GM21717 (cell line): ENCODE data around the gene TEX13C.
"Not testable (repeated sequence)": the region's sequence is repeated elsewhere in the genome, so short reads cannot be mapped to it uniquely, and the experiment has no call there.

ENCODE experiments used
- ATAC-seq: cut with Tn5 transposase; IDR thresholded peaks from one replicate; pipeline ENCODE4 v1.9.1; 2021; ENCODE audit warnings: mild to moderate bottlenecking, moderate library complexity; ENCODE audit not compliant: unreplicated experiment

TEX13C gene

DNA sequence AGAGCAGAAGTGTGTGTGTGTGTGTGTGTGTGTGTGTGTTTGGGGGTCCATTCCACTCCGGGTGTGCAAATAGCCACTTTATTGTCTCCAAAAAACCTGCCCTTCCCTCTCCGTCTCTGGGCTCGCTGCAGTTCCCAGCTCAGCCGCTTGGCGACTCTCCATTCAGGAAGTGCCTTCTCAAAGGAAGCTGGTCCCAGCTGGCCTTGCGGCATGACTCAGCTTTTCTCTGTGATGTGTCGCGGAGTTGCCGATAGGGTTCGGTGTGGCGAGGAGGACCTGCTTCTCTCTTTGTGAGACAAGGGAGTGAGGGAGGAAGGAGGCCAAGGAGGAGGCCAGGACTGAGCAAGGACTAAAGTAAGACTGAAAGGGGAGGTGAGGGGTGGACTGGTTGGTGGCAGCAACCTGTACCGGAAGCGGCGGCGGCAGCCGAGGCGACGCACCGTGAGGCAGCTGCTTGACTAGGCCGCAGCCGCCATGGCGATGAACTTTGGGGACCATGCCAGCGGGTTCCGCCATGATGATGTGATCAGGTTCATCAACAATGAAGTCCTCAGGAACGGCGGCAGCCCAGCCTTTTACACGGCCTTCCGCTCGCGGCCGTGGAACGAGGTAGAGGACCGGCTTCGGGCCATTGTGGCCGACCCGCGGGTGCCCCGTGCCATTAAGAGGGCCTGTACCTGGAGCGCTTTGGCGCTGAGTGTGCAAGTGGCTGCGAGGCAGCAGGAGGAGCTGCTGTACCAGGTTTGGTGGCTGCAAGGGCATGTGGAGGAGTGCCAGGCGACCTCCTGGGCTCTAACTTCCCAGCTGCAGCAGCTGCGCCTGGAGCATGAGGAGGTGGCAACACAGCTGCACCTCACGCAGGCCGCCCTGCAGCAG lies at the start of gene TEX13C:
TEX13C (plus strand) TSS at position 226 of the 876 bp plus-strand sequence; CDS start at position 475, 249 bp downstream.
- ATAC-seq: no peak

DNA sequence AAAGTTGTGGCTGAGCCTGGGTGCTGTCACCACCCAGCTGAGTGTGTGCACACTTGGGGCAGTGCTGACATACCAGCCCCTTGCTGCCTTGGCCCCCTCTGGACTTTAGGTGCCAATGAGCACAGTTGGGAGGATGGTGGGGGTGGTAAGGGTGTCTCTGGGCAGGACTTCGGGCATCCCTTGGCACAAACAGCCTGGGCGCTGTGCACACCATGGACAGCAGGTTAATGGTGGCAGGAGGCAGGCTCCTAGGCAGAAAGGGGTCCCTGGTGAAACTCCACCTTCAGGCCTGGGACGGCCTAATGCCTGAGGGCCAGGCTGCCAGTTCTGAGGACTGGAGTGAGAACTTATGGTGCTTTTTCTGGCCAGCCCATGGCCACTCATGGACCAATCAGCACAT lies 32.4 kb upstream of the TEX13C start:
- ATAC-seq: no peak

DNA sequence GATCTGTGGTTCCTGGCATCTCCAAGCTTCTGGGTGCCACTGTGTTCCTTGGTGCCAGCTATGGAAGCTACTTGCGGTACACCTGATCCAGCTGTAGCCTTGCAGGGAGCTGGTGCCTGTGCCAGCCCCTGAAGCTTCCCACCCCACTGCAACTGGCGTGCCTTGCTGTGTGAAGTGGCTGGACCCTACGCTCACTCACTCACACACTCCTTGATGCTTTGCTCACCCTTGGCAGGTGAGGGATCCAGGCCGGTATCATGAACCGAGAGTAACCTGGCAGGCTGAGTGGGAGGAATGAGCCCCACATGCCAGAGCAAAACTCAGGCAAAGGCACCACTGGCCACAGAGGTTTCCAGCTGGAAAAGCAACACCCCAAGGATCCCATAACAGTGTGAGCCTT lies 31.3 kb upstream of the TEX13C start:
- ATAC-seq: no peak

DNA sequence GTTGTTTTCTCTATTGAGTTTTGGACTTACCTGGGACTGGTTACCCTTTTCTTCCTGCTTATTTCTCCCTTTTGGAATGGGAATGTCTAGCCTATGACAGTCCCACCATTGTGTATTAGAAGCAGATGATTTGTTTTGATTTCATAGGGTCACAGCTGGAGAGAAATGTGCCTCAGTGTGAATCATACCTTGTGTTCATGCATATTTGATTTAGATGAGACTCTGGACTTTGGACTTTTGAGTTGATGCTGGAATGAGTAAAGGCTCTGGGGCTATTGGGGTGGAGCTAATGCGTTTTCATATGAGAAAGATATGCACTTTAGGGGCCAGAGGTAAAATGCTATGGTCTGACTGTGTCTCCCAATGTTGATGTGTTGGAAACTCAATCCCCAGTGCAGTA lies 30.5 kb upstream of the TEX13C start:
- ATAC-seq: no peak

DNA sequence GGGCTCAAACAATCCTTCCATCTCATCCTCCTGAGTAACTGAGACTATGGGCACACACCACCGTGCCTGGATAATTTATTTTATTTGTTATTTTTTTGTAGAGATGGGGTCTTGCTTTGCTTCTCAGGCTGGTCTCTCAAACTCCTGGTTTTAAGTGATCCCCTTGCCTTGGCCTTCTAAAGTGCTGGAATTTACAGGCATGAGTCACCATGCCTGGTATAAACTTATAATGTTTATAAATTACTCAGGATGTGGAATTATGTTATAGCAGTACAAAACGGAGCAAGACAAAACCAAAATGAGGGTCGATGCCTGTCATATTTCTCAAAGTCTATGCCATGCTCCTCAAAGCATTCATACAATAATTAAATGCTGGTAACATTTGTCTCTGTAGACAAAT lies 29.8 kb upstream of the TEX13C start:
- ATAC-seq: no peak

DNA sequence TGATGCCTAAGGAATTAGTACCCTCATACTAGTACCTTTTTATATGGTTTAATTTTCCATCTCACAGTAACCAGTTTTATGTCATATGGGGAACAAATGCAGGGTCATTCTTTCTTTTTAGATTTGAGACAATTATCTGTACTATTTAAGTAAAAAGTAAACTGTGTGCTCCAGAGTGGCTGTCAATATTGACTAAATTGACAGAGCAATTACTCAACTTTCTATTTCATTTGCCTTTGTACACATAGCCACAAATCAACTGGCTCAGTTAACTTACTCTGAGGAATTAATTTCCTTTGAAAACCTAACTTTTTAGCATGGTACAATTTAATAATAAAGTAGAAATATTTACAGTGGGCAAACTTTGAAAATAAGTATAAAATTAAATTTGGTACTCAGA lies 28.5 kb upstream of the TEX13C start:
- no peak for ATAC-seq

DNA sequence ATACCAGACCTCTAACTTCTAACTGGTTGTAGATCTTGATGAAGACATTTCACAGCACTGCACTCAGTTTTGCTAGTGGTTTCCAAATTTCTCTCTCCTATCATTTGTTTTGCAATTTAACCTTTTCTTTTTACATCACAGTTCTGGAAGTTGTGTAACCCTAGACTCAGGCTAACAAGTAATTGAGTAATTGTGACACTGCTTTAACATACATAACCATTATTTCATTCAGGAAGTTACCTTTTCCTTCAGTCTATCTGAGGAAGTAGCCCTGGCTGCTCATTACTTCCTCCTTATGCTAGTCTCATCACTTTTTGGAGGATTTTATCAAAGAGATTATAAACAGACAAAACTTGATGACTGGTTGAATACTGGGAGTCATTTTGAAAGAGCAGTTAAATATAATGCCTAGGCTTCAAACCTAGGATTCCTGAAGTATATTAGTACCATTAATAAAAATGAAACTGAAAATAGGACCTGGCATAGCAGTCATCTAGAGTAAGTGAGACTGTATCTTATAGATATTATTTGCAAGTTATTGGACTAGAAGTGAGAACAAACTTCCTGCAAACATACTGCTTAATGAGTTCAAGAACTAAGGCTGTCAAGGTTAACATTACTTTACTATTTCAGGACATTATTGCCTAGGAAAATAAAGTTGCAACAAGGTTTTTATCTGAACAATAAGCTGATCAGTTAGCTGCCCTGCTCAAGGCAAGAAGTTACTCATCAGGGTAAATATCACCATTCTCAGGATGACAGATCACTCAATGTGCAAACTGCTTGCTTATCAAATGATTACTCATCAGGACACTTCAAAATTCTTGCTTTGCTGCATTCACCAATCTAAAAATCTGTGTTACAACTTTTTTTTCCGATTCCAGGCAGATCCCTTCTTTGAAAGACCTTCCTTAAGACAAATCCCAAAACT lies 25.6 kb upstream of the TEX13C start:
- peak; percentile 64 for ATAC-seq

DNA sequence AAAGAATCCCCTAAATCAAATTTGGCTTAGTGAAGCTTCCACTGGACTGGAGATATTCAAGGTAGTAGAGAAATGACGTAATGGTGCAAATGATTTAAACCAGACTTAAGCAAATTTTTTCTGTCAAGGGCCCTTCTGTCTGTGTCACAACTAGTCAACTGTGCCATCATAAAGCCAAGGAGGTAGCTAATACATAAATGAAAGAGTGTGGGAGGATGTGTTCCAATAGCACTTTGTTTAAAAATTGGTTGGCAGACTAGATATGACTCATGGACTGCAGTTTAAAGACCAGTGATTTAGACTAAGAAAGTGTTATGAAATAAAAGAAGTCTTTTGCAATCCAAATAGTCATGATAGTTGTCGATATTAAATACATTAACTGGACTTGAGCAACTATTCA lies 24.3 kb upstream of the TEX13C start:
- ATAC-seq: peak; percentile 85

DNA sequence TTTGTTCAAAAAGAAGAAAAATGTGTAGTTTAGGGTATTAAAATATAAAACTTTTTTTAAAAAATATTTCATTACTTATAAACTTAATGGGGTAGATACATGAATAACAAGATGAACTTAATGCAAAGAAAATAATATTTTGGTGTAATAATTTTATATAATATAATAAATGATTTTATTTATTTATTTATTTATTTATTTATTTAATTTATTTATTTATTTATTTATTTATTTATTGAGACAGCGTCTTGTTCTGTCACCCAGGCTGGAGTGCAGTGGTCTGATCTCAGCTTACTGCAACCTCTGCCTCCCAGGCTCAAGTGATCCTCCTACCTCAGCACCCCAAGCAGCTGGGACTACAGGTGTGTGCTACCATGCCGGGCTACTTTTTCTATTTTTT lies 20.8 kb upstream of the TEX13C start:
- no peak for ATAC-seq

DNA sequence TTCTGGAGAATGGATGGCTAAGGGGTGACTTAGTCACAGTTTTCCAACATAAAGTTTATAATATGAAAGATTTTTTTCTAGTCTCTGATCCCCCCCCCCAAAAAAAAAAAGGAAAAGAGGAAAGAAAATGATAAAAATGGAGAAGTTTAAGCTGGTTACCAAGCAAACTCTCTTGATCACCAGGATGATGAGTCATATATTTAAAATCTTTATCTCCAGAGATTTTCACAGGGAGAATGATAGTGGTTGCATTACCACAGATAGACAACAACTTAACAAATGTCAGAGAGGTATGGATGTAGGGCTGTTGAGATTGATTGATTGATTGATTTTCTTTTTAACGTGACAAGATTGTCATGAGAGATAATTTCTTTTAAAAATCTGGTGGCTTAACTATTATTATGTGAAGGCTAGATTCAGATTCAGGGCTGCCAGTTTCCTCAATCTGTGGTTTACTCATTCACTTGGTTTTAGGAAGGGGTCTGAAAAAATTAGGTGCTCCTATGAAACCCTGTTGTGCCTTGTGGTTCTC lies 13.3 kb upstream of the TEX13C start:
- no peak for ATAC-seq

DNA sequence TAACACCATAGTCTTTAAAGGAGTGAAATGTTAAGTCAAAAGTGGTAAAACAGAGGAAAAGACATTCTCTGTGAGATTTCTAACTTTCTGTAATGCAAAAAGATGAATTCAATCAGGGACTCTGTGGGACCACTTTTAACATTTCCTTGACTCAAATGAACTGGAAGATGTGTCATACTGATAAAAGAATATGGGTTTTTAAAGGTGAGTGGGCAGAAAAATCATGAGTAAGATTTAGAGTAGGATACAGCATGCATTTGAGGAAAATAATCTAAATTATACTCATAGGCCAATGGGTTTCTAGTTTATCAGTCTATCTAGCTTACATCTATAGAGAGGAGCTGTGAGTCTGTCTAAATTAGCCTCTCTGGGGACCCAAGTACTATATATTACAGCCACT lies 11.0 kb upstream of the TEX13C start:
- no peak for ATAC-seq

DNA sequence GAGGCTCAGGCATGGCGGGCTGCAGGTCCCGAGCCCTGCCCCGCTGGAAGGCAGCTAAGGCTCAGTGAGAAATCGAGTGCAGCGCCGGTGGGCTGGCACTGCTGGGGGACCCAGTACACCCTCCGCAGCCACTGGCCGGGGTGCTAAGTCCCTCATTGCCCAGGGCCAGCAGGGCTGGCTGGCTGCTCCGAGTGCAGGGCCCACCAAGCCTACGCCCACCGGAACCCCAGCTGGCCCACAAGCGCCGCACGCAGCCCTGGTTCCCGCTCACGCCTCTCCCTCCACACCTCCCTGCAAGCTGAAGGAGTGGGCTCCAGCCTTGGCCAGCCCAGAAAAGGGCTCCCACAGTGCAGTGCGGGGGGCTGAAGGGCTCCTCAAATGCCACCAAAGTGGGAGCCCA lies 505 bp upstream of the TEX13C start:
- ATAC-seq: not testable (repeated sequence)

DNA sequence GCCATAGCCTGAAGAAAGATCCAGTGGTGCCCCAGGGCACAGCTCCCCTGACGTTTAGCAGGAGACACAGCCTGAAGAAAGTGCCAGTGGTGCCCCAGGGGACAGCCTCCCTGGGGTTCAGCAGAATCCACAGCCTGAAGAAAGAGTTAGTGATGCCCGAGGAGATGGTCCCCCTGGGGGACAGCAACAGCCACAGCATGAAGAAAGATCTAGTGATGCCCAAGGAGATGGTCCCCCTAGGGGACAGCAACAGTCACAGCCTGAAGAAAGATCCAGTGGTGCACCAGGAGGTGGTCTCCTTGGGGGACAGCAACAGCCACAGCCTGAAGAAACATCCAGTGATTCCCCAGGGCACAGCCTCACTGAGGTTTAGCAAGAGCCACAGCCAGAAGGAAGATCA lies 2.8 kb downstream of the TEX13C start:
- no peak for ATAC-seq

DNA sequence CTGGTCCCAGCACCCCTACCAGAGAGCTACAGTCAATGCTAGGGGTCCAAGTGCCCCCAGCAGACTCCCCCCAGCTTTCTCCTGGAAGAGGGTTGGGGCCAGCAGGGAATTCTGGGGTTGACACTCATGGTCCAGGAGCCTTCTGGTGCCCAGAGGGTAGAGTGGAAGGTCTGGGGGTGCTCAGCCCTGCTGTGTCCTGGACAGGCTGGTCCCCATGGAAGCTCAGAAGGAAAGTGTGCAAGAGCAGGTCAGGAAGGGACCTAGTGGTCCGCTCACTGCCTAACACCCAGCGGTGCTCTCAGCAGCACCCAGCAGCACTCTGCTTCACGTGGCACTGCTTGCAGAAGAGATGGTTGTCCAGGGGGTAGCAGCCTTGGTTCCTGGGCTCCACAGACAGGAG lies 6.9 kb downstream of the TEX13C start:
- no peak for ATAC-seq

DNA sequence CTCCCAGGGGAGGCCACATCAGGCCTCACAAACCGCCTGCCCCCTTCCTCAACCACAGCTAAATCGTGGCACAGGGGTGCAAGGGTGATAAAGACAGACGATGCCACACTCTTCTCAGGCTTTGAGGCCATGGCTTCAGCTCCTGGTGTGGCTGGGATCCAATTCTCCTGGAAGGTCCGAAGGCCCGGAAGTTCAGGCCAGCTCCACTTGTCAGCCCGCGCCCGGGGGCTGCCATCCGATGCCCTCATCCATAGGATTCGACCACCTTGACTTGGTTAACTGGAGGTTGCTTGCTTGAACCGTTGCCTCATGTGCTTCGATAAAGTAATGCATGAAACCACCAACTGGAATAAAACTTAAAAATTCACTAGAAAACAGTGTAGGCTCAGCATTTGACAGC lies 8.2 kb downstream of the TEX13C start:
- ATAC-seq: no peak

DNA sequence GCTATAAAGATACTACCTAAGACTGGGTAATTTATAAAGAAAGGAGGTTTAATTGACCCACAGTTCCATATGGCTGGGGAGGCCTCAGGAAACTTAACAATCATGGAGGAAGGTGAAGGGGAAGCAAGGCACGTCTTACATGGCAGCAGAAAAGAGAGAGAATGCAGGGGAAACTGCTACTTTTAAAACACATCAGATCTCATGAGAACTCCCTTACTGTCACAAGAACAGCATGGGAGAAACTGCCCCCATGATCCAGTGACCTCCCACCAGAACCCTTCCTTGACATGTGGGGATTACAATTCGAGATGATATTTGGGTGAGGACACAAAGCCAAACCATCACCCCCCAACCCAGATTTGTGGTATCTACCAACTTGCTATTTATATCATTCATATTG lies 13.9 kb downstream of the TEX13C start:
- no peak for ATAC-seq

DNA sequence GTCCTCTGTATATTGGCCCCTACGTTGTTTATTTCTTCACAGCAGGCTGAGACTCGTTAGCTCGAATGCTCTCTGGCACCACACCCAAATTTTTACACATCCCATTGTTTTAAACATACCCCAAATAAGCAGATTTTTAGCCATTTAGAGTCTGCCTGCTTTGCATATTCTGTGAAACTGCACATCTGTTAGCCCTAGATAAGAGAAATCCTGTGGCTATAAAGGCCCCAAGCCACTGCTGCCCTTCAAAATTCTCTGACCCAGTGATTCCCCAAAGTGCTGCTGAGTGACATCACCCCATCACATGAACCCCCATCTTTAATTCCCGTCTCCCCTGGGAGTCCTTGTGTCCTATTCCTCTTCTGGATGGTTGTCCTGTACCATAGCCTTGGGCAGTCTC lies 20.8 kb downstream of the TEX13C start:
- no peak for ATAC-seq

DNA sequence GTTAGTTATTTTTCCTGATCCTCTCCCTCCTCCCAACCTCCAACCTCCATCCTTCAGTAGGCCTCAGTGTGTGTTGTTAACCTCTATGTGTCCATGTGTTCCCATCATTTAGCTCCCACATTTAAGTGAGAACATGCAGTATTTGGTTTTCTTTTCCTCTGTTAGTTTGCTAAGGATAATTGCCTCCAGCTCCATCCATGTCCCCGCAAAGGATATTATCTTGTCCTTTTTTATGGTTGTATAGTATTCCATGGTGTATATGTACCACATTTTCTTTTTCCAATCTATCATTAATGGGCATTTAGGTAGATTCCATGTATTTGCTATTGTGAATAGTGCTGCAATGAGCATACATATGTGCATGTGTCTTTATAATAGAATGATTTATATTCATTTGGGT lies 54.5 kb downstream of the TEX13C start:
- ATAC-seq: no peak
